K562 (cell line): ENCODE results near the gene C12orf60. TPM values are rescaled to one million over a fixed set of nuclear protein-coding genes. Genes with fewer than 3 reads are reported as not detected.

Experiments
- CREM ChIP-seq: IDR thresholded peaks from 2 replicates; pipeline ENCODE4 v1.6.1; 2014; ENCODE audit warnings: antibody characterized with exemption, low read depth
- KDM2B ChIP-seq: fragments of 250-450 bp; sonication (Bioruptor Pico); IDR thresholded peaks from 2 replicates; pipeline ENCODE4 v1.8.0; 2021; ENCODE audit warnings: mild to moderate bottlenecking, moderate library complexity
- PHB2 ChIP-seq: fragments of 450-650 bp; IDR thresholded peaks from 2 replicates; pipeline ENCODE4 v1.6.1; 2017; ENCODE audit warnings: low read depth
- ZBTB40 ChIP-seq, 2 experiments: fragments of 450-650 bp in 1 of 2; sonication (generic) in 1 of 2; formaldehyde crosslinking in 1 of 2; IDR thresholded peaks; 2 replicates each; pipeline versions ENCODE4 v1.7.1 to v1.9.0; 2016 to 2022; ENCODE audit warnings: inconsistent platforms in 1 of 2, mild to moderate bottlenecking in 1 of 2, missing genetic modification reagents in 1 of 2
- ZC3H4 ChIP-seq: sonication (generic); formaldehyde crosslinking; IDR thresholded peaks from 2 replicates; pipeline ENCODE4 v1.9.0; 2021; ENCODE audit warnings: missing genetic modification reagents, borderline replicate concordance
- ZNF253 ChIP-seq: fragments of 250-450 bp; sonication (Bioruptor Pico); conservative IDR thresholded peaks from 2 replicates; pipeline ENCODE4 v1.6.1; 2021; ENCODE audit warnings: mild to moderate bottlenecking
- polyA plus RNA-seq, 8 experiments: library from polyadenylated mRNA; depleted of rRNA in 4 of 8; stranded (reverse) in 5 of 8; unstranded in 3 of 8; fragments of >200 nt; fragmentation: Nextera tagmentation in 2 of 8; fragmentation: Illumina TruSeq in 1 of 8; extraction: Ambion mirVana in 2 of 8; extraction: Trizol in 1 of 8; gene quantifications; 2 replicates each; pipeline versions ENCODE4 v1.2.1 to v1.2.3, GENCODE V29; 2011 to 2014; ENCODE audit warnings: inconsistent platforms in 1 of 8, missing spikeins in 1 of 8
- total RNA-seq, 7 experiments: library from RNA; depleted of rRNA in 6 of 7; stranded (reverse); fragments of >200 nt in 6 of 7; fragmentation: Illumina TruSeq in 2 of 7; extraction: Trizol in 2 of 7; gene quantifications; 2 replicates each; pipeline versions ENCODE4 v1.2.1 to v1.2.3, GENCODE V29; 2011 to 2021; ENCODE audit warnings: low replicate concordance in 1 of 7
- TF ChIP-seq, protein P1 (sequence below), 2 experiments: fragments of 150-350 bp in 1 of 2; IDR thresholded peaks; 2 replicates each; pipeline ENCODE4 v1.6.1; 2012 to 2016; ENCODE audit warnings: low read depth in 2 of 2, low read length in 2 of 2, mild to moderate bottlenecking in 1 of 2, moderate library complexity in 1 of 2

The C12orf60 gene
- total and polyA plus RNA-seq, 9 of the 15 experiments (the other 6 are each of a cell fraction or from before 2014, with no cell fraction given): 0.41 to 4.4 (median 2.5) TPM

DNA sequence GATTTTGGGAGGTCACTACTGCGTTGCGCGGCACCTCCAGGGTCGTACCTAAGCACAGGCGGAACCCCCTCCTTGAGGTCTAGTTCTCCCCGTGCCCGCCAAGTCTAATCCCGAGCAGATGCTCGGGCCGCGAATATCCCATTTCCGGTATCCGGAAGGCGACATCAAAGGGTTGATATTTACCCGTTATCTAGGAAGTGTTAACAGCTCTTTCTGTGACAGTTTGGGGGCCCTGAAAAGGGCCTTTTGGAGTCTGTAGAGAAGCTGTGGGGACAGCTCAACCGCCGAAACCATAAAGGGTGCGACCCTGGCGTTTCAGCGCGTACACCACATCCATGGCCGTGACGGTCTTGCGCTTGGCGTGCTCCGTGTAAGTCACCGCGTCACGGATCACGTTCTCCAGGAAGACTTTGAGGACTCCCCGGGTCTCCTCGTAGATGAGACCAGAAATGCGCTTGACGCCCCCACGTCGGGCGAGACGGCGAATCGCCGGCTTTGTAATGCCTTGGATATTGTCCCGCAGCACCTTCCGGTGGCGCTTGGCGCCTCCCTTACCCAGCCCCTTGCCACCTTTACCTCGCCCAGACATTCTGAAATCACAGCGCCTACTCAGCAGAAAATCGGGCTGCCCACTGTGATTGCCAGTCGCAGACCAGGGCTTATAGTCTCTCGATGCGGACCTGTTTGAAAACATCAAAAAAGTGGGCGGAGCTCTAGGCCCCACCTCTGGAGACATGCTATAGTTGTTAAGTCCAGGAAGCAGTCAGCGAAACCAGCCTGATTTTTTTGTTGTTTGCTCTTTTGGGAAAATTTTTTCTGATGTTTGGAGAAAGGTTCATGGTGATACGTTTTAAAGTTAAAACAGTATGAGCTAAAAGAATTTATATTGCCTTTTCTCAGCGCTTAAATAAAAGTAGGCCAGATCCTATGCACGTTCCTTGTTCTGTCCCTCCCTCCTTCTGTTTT lies 32.7 kb upstream of the C12orf60 start (continued):
- TF ChIP-seq, protein P1, sequence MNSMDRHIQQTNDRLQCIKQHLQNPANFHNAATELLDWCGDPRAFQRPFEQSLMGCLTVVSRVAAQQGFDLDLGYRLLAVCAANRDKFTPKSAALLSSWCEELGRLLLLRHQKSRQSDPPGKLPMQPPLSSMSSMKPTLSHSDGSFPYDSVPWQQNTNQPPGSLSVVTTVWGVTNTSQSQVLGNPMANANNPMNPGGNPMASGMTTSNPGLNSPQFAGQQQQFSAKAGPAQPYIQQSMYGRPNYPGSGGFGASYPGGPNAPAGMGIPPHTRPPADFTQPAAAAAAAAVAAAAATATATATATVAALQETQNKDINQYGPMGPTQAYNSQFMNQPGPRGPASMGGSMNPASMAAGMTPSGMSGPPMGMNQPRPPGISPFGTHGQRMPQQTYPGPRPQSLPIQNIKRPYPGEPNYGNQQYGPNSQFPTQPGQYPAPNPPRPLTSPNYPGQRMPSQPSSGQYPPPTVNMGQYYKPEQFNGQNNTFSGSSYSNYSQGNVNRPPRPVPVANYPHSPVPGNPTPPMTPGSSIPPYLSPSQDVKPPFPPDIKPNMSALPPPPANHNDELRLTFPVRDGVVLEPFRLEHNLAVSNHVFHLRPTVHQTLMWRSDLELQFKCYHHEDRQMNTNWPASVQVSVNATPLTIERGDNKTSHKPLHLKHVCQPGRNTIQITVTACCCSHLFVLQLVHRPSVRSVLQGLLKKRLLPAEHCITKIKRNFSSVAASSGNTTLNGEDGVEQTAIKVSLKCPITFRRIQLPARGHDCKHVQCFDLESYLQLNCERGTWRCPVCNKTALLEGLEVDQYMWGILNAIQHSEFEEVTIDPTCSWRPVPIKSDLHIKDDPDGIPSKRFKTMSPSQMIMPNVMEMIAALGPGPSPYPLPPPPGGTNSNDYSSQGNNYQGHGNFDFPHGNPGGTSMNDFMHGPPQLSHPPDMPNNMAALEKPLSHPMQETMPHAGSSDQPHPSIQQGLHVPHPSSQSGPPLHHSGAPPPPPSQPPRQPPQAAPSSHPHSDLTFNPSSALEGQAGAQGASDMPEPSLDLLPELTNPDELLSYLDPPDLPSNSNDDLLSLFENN (IDR thresholded peaks at IDR 0.05; ENCODE audit: low read depth in 2 of 2, low read length in 2 of 2): no peak
- TF ChIP-seq ZC3H4 (no peak), CREM (no peak), ZBTB40 (IDR thresholded peaks at IDR 0.05) (no peak), ZBTB40 (CRISPR knock-in tag; IDR thresholded peaks at IDR 0.05) (no peak), PHB2 (no peak), ZNF253 (no peak), KDM2B (CRISPR knock-in tag) (no peak)
- TF ChIP-seq, all 486 proteins: peak for 0
